NCI-H226 (cell line): ENCODE data around the gene SDK1.

Source experiments
- DNase-seq: peaks from one replicate; pipeline ENCODE4 v3.0.0-alpha.2; 2015

SDK1 gene

GRCh38 chr7:3592401-3593134, 291.5 kb downstream of the SDK1 start:
- DNase-seq, result no peak

- DNase-seq, result no peak
These were observed 293.8 kb downstream of the SDK1 start for GRCh38 chr7:3594901-3595300.

- DNase-seq, result no peak
These were observed 297.8 kb downstream of the SDK1 start for GRCh38 chr7:3598854-3599253.

GRCh38 chr7:3605222-3605621, 304.2 kb downstream of the SDK1 start:
- DNase-seq, result peak; percentile 42

- no peak for DNase-seq
These were observed 305.4 kb downstream of the SDK1 start for GRCh38 chr7:3606436-3606835.

- DNase-seq, result no peak
These were observed 306.8 kb downstream of the SDK1 start for GRCh38 chr7:3607847-3608246.

GRCh38 chr7:3616306-3616705, 315.3 kb downstream of the SDK1 start:
- no peak for DNase-seq

GRCh38 chr7:3630081-3630480, 329.0 kb downstream of the SDK1 start:
- no peak for DNase-seq

GRCh38 chr7:3634396-3634795, 333.3 kb downstream of the SDK1 start:
- DNase-seq, result no peak

- peak; percentile 22 for DNase-seq
These were observed 335.2 kb downstream of the SDK1 start for GRCh38 chr7:3636131-3636860.

GRCh38 chr7:3639253-3639652, 338.2 kb downstream of the SDK1 start:
- no peak for DNase-seq

GRCh38 chr7:3641582-3641981, 340.5 kb downstream of the SDK1 start:
- no peak for DNase-seq

- no peak for DNase-seq
These were observed 342.0 kb downstream of the SDK1 start for GRCh38 chr7:3643091-3643490.

- peak; percentile 14 for DNase-seq
These were observed 347.2 kb downstream of the SDK1 start for GRCh38 chr7:3648276-3648675.

GRCh38 chr7:3649250-3649649, 348.2 kb downstream of the SDK1 start:
- peak; percentile 67 for DNase-seq

GRCh38 chr7:3649678-3650440, 348.8 kb downstream of the SDK1 start:
- DNase-seq, result peak; percentile 68

- peak; percentile 21 for DNase-seq
These were observed 349.8 kb downstream of the SDK1 start for GRCh38 chr7:3650844-3651243.

- DNase-seq, result no peak
These were observed 354.6 kb downstream of the SDK1 start for GRCh38 chr7:3655635-3656034.

- DNase-seq, result no peak
These were observed 356.2 kb downstream of the SDK1 start for GRCh38 chr7:3657206-3657605.

GRCh38 chr7:3668743-3669142, 367.7 kb downstream of the SDK1 start:
- no peak for DNase-seq

- DNase-seq, result no peak
These were observed 369.8 kb downstream of the SDK1 start for GRCh38 chr7:3670898-3671297.

GRCh38 chr7:3673524-3673923, 372.5 kb downstream of the SDK1 start:
- peak; percentile 38 for DNase-seq

- no peak for DNase-seq
These were observed 377.3 kb downstream of the SDK1 start for GRCh38 chr7:3678314-3678810.
